NCI-H345 treated with DMSO at 0.1 percent for 48 hours (cell line): Measurements from ENCODE around the gene CXCR4.

Experiments
- DNase-seq: peaks from one replicate; lab custom pipeline; 2025; ENCODE audit not compliant: unreplicated experiment; lab: John Stamatoyannopoulos, UW

Gene CXCR4

DNA sequence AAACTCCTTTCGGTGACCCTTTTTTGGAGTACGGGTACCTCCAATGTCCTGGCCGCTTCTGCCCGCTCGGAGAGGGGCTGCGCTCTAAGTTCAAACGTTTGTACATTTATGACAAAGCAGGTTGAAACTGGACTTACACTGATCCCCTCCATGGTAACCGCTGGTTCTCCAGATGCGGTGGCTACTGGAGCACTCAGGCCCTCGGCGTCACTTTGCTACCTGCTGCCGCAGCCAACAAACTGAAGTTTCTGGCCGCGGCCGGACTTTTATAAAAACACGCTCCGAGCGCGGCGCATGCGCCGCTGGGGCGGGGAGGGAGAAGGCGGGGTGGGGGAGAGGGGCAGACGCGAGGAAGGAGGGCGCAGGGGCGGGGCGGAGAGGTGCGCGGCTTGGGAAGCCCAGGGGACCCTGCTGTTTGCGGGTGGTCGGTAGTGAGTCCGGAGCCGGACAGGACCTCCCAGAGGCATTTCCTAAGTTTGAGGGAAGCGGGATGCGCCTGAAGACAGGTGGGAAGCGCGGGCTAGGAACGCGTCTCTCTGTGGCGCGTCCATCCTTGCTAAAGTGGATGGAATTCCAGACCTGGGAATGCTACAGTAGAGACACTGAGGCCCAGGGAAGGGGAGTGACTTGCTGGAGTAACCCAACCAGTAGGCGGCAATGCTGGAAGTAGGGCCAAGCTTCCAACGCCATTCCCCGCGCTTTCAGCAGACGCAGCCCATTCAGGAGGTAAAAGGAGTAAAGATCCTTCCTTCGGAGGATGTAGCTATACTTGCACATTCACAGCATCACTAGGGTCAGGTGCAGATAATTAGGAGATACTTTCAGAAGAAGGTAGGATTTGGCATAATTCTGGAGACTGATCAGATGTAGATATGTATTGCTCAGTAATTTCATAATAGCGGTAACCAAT lies at the start of gene CXCR4:
TSS of gene CXCR4 (minus strand) at position 241 of the 910 bp plus-strand sequence. CDS start at position 152, 89 bp downstream.
- DNase-seq: peak; percentile 83

DNA sequence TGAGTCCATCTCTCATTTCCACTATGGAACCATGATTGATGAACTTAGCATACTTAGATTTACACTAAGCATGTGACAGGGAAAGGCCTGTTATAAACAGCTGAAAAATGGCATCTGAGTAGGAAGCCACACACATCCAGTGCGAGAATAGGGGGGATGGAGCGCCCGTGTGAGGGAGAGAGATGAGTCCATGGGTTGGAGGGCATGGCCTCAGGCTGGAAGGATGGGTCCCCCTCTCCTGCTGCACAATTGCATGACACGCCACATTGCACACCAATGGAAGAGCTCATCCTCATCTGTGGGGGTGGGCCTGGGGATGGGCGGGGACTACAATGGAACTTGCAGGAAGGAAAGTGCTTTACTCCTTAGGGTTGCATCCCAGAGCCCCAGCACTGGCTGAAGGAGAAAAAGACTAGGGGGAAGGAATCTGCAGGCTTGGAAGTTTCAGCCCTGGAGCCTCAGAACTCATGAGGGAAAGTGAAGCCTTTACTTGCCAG lies 46.4 kb upstream of the CXCR4 start:
- no peak for DNase-seq

DNA sequence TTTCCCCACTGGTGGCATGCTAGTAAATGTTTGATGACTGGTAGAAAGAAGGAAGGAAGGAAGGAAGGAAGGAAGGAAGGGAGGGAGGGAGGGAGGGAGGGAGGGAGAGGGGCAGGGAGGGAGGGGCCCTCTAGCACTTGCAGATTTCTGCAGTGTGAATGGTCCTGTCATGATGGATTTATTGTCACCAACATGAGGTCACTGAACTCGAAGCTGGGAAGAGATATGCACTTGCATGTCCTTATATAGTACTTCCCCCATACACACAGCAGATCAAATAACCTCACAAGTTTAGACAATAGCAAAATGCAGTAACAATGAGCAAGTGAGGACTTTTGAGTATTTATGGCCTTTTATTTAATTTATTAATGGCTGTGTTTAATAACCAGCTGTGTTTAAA lies 44.5 kb upstream of the CXCR4 start:
- DNase-seq: no peak

DNA sequence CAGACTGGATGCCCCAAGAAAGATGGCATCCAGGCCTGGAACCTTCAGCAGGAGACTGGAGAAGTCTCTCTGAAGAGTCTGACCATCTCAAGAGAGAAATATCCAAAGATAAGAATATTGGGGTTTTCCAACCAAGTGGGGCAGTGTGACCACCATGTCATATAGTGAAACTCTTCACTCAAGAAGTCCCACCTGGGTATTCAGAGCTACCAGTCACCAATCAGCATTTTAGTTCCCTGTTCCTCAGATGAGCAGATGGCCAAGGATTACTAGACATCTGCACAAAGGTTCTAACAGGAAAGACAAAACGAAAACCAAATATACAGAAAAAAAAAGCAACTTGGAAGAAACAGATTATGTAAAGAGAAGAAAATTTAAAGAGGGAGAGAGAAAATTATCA lies 38.5 kb upstream of the CXCR4 start:
- no peak for DNase-seq

DNA sequence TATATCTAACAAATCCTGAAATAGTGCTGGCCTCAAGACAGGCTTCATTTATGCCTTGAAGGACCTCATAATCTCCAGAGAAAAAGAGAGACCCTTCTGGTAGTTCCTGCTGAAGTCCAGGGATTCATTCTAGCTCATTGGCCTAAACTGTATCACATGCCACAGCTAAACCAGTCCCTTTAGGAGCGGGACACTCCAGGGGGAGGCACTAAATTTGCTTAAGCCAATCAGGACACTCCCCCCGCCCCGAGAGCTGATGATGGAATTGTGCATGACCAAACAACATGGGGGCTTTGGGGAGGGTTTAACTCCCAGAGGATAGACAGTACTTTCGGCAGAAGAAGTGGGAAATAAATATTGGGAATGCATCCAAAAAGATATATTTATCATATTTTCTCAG lies 36.4 kb upstream of the CXCR4 start:
- no peak for DNase-seq

- DNase-seq: no peak
These were observed 33.3 kb upstream of the CXCR4 start for GRCh38 chr2:136151021-136151971.

DNA sequence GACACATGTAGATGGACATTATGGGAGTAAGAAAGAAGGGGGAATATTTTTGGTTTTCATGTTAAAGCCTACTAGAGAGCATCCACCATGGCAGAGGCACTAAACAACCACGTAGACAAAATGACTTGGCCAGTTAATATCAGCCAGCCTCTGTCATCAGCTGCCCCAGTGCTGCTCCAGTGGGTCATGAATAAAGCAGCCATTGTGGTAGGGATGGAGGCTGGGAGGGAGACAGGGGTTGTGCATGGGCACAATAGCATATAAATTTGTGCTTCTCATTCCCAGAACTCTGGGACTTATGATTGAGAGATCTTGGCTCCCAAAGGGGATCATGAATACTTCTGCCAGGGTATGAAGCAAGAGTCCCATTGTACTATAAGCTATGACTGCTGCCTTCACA lies 31.1 kb upstream of the CXCR4 start:
- no peak for DNase-seq

- DNase-seq: no peak
These were observed 28.6 kb upstream of the CXCR4 start for GRCh38 chr2:136146564-136146963.

GRCh38 chr2:136143603-136144451 lies 25.9 kb upstream of the CXCR4 start:
- no peak for DNase-seq

GRCh38 chr2:136141510-136142149 lies 23.7 kb upstream of the CXCR4 start:
- DNase-seq: peak; percentile 98

DNA sequence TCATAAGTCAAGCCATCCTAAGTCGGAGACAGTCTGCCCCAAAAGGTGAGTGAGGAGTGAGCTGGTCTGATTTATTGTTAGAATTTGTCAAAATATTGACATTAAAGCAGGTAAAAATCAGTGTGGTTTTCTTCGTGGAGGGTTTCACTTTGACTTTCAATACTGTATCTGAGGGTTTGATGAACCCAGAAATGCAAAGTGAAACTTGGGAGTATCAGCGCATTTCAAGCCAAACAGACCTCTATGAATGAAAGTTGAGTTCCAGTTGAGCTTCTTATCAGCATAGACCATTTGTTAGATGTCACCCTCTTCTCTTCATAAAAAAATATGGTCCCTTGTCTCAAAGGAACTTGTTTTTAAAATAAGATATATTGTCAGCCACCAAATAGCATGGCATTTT lies 21.7 kb upstream of the CXCR4 start:
- no peak for DNase-seq

DNA sequence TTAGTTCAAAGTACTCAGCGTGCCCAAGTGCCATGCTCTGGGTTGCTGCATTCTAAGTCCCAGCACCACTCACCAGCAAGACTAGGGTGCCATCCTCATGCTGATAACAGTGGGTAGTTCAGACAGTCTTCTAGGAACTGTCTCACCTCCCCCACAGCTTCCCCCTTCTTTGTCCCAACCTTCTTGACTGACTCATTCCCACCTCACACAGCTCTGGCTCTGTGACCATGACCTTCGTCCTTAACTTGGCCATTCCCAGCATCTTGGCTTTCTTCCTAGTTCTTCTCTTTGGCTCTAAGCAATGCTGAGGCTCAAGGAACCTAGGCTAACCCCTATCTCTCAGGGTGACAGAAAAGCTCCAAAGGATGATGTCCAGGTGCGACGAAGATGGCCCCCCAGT lies 20.0 kb upstream of the CXCR4 start:
- no peak for DNase-seq

DNA sequence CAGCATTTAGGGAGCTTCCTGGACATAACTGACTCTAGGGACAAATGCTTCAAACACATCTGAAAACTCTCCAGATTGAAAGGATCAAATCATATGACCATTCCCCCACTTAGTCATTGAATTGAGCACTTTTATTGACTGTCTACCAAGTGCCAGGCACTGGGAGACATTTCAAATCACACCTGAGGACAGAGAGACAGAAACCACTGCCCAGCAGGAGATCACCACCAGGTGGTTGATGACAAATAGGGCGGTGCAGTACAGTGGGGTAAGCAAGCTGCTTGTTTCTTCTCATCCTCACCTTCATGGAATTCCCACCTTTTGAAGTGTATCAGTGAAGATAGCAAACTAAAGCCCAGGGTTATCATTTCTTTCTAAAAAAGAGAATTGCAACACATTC lies 19.0 kb upstream of the CXCR4 start:
- DNase-seq: peak; percentile 92

DNA sequence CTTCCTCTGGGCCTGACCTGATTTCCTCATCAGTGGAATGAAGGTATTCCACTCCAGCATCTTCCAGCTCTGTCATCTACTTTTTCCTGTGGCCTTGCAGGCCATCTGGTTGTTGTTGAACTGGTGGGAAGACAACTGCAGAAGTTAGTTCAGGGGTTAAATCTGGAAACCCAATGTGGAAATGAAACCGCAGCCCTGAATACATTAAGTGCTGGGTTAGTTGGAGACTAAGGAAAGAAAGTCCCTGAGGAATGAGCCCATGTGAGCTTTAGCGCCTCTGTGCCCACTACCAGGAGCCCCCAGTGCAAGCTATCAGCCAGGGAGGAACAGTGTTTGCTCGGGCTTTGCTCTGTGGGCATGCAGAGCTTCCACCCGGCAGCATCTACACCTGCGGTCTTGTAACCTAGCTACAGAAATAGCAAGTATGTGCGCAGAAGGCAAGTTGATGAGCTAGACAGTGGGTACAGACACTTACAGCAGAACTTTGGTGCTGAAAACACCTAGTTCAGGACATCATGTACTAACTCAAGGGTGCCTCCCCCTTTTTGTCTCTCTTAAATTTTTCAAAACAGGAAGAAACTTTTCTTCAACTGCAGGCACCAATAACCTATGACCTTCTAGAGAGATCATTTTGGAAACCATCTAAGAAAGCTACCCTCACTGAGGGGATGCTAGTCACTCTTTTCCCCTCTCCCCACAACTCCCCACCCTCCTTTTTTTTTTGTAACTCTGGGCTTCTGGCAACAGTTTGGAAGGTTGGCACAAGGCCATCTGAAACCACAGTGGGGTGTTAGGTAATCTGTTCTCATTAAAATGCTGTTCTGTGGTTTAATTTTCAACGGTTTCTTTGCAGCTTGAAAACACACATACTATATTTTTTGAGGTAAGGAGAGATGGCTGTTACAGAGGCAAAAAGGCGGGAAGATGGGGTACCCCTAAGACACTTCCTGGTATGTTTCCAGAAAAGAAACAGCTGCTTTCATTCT lies 18.3 kb upstream of the CXCR4 start:
- peak; percentile 92 for DNase-seq

DNA sequence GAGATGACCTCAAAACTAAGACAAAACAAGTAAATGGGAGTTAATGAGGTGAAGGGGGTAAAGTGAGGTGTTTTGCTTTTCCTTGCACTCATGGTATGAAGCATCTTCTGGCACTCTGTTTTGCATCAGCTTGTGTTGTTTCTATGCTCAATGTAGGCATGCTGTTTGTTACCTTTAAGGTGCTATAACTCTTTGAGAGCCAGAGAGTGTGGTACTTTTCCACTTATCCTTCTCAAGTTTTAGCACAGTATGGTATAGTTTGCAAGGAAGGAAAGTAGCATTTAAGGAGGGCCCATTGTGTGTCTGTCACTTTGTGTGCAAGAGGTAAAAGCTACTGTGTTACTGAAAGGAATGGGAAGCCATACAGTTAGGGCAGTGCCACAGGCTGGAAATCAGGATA lies 17.5 kb upstream of the CXCR4 start:
- no peak for DNase-seq

- no peak for DNase-seq
These were observed 16.2 kb upstream of the CXCR4 start for GRCh38 chr2:136134126-136134525.

DNA sequence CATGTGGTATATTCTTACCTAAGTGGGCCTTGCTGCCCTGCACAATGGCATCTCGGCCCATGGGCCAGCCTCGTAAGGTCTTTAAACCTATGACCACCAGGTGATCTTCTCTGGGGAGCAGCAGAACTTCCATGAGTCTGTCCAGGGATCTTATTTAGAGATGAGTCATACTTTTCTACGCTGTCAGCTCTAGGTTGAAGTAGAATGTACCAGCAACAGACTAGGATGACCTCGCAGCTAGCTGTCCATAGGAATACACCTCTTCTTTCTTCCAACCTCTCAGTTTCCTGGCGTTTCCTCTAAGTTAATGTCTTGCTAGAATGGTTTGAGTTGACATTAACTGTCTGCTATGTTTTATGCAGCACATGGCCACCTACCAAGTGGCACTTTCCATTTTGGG lies 15.6 kb upstream of the CXCR4 start:
- DNase-seq: no peak

DNA sequence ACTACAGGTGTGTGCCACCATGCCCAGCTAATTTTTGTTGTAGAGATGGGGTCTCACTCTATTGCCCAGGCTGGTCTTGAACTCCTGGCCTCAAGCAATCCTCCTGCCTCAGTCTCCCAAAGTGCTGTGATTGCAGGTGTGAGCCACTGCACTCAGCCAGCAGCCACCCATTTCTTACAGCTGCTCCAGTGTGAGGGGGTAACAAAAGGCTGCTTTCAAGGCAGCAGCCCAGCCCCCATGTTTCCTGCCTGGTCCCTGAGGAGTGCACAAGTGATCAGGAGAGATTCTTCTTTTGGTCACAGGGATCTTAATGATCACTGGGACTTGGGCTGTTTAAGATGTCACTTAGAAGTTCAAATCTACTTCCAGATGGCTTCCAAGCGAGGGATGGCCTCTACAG lies 15.2 kb upstream of the CXCR4 start:
- no peak for DNase-seq

DNA sequence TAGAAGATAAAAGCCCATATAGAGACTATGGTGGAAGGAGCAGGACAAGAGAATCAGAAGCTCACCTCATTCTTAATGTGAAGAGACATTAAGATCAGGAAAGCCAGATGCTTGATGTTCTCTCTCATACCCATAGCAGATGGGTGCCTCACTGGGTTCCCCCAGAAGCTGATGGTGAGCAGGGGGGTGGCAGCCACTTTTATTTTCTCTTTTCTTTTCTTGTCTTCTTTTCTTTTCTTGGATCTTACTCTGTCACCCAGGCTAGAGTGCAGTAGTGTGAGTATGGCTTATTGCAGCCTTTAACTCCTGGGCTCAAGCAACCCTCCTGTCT lies 14.8 kb upstream of the CXCR4 start:
- DNase-seq: no peak
